Spleen (tissue), 11 donors: ENCODE data around the gene BAX. TPM values are rescaled to one million over a fixed set of nuclear protein-coding genes. Genes with fewer than 3 reads are reported as not detected.

Experiments used
- DNase-seq: peaks from one replicate; pipeline ENCODE4 v3.0.0-alpha.2; 2020
- H3K27ac ChIP-seq, 8 donors: fragments of 200-600 bp; sonication (generic) in 7 of 8; 1 replicate in 4 of 8; 2 replicates in 4 of 8; pipeline versions ENCODE4 v1.5.0 to v1.8.0; 2016 to 2021; ENCODE audit warnings: inconsistent platforms in 4 of 8, mild to moderate bottlenecking in 4 of 8, moderate library complexity in 1 of 8
- H3K27me3 ChIP-seq, 7 donors: fragments of 200-600 bp; sonication (generic) in 6 of 7; replicated peaks in 1 of 7; 1 replicate in 4 of 7; 2 replicates in 3 of 7; pipeline versions ENCODE4 v1.5.0 to v1.8.0; 2016 to 2021; ENCODE audit warnings: inconsistent platforms in 3 of 7, mild to moderate bottlenecking in 1 of 7
- H3K36me3 ChIP-seq, 6 donors: fragments of 200-600 bp; sonication (generic) in 5 of 6; 1 replicate in 4 of 6; 2 replicates in 2 of 6; pipeline versions ENCODE4 v1.5.0 to v1.8.0; 2016 to 2021; ENCODE audit warnings: inconsistent platforms in 2 of 6
- H3K4me1 ChIP-seq, 6 donors: fragments of 200-600 bp; sonication (generic) in 5 of 6; 1 replicate in 3 of 6; 2 replicates in 3 of 6; pipeline versions ENCODE4 v1.5.0 to v1.8.0; 2016 to 2021; ENCODE audit warnings: inconsistent platforms in 3 of 6
- H3K4me3 ChIP-seq, 8 donors: fragments of 200-600 bp; sonication (generic) in 7 of 8; 1 replicate in 4 of 8; 2 replicates in 4 of 8; pipeline versions ENCODE4 v1.5.0 to v1.8.0; 2016 to 2021; ENCODE audit warnings: inconsistent platforms in 4 of 8, mild to moderate bottlenecking in 4 of 8, moderate library complexity in 2 of 8
- H3K9me3 ChIP-seq, 8 donors: fragments of 200-600 bp; sonication (generic) in 7 of 8; 1 replicate in 4 of 8; 2 replicates in 4 of 8; pipeline versions ENCODE4 v1.5.0 to v1.8.0; 2016 to 2021; ENCODE audit warnings: inconsistent platforms in 4 of 8
- CTCF ChIP-seq, 11 experiments: fragments of 200-600 bp in 7 of 11; fragments of 450-650 bp in 4 of 11; sonication (generic) in 4 of 11; IDR thresholded peaks in 8 of 11; conservative IDR thresholded peaks in 3 of 11; 1 replicate in 7 of 11; 2 replicates in 4 of 11; pipeline versions ENCODE4 v1.4.0 to v1.8.0; 2016 to 2021; ENCODE audit warnings: antibody characterized with exemption in 11 of 11, inconsistent platforms in 4 of 11, mild to moderate bottlenecking in 1 of 11
- POLR2A ChIP-seq, 3 donors: fragments of 450-650 bp; IDR thresholded peaks; one replicate each; pipeline ENCODE4 v1.5.1; 2017; ENCODE audit warnings: antibody characterized with exemption in 3 of 3, mild to moderate bottlenecking in 1 of 3
- POLR2AphosphoS5 ChIP-seq, 3 donors: sonication (generic); formaldehyde crosslinking; IDR thresholded peaks; one replicate each; pipeline ENCODE4 v1.5.1; 2017; ENCODE audit warnings: antibody characterized with exemption in 3 of 3
- WGBS, 5 donors: extraction: QIAGEN DNeasy Blood & Tissue Kit in 3 of 5; methylation state at CpG; one replicate each; pipeline versions ENCODE4 v1.1.5 to v1.1.7; 2013 to 2018; 5-methylcytosine and 5-hydroxymethylcytosine counted together
- intact Hi-C: fragments of 100-400 bp; cut with DNase I; formaldehyde crosslinking; loops from one replicate; pipeline ENCODE4 v1.15.0; 2023; ENCODE audit warnings: low total_unique reads
- polyA plus RNA-seq, 3 donors: library from polyadenylated mRNA; stranded (reverse); fragments of 200-250 nt; gene quantifications; one replicate each; pipeline ENCODE4 v1.2.1, GENCODE V29; 2013
- total RNA-seq, 7 donors: library from RNA; depleted of rRNA in 3 of 7; stranded (reverse); fragments of >200 nt in 3 of 7; fragmentation: NEBNext Ultra II Directional in 4 of 7; extraction: Animal tissue kit (Norgen Biotek cat#: 25700) in 4 of 7; gene quantifications; one replicate each; pipeline versions ENCODE4 v1.1.0 to v1.2.1, GENCODE V29; 2016 to 2021
- donor health status: healthy with polysubstance abuse.
- donor health status: DM: no; HTN: no; CAD: no; lungs with moderate emphysema.
- donor health status: DM: no; HTN: no; CAD: no.
- donor health status: Bipolar disorder and iron deficiency.
- donor health status: healthy.
- donor health status: DM: no; HTN: no; CAD: no.
- donor health status: DM: yes; HTN: yes; CAD: no.

BAX gene
- total and polyA plus RNA-seq, 10 donors = 65.9 to 219 (median 131) TPM

DNA sequence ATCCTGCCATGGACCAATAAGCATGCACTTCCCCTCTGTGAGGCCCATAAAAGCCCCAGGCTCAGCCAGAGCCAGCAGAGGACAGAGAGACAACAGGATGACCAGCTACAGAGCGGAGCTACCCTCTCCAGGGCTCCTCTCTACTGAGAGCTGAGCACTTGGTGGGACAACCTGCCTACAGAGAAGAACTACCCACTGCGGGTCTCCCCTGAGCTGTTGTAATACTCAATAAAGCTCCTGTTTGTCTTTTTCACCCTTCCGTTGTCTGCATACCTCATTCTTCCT is 7.5 kb upstream of the BAX start:
- 90 to 100% (median 96%) methylated on average over 2 to 3 of the region's 3 CpGs for WGBS, 5 donors
- Histone ChIP-seq H3K27me3 (no peaks in the 10 kb centered on the region), H3K27ac (no peak overlapping the region), H3K4me1 (peaks cover 0 to 19% (median 0%) of the 10 kb centered on the region in 6 donors), H3K4me3 (no peak overlapping the region), H3K9me3 (peaks cover 0 to 18% (median 11%) of the 10 kb centered on the region in 8 donors), H3K36me3 (no peaks in the 10 kb centered on the region)
- TF ChIP-seq CTCF (IDR thresholded peaks at IDR 0.05 in 8 of 11, conservative IDR thresholded peaks at IDR 0.05 in 3 of 11) = no peak
- TF ChIP-seq POLR2A (IDR thresholded peaks at IDR 0.05) = no peak
- TF ChIP-seq POLR2AphosphoS5 (IDR thresholded peaks at IDR 0.05) = no peak
- DNase-seq = no peak
- intact Hi-C loops = no loop called here

DNA sequence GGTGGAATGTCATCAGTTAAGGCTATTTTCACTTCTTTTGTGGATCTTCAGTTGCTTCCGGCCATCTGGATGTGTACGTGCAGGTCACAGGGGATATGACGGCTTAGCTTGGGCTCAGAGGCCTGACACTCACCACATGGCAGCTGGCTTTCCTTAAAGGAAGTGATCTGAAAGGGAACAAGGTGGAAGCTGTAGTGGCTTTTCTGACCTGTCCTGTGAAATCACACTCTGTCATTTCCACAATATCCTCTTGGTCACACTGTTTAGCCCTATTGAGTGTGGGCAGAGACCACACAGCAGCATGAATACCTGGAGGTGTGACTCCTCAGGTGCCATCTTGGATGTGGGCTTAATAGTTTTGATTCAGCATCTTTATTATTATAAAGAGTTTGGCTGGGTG is 4.5 kb upstream of the BAX start:
- Histone ChIP-seq H3K27me3 (no peaks in the 10 kb centered on the region), H3K4me1 (peaks cover 4 to 21% (median 7%) of the 10 kb centered on the region in 6 donors), H3K4me3 (no peak overlapping the region), H3K36me3 (no peaks in the 10 kb centered on the region), H3K9me3 (peaks cover 0 to 18% (median 11%) of the 10 kb centered on the region in 8 donors), H3K27ac (peak overlapping the region in 7 of 8 donors; percentile 48 to 81 (median 60))
- TF ChIP-seq POLR2A (IDR thresholded peaks at IDR 0.05) (no peak), CTCF (IDR thresholded peaks at IDR 0.05 in 8 of 11, conservative IDR thresholded peaks at IDR 0.05 in 3 of 11) (no peak), POLR2AphosphoS5 (IDR thresholded peaks at IDR 0.05) (peak in 1 of 3 donors; percentile 62)
- DNase-seq = no peak
- intact Hi-C loops = loop anchor here (10.0 kb wide), 1 partner anchor 45 kb away; the partner anchor contains the start of gene NUCB1
- 44 to 58% (median 47%) methylated on average over 3 of the region's 3 CpGs for WGBS, 5 donors

DNA sequence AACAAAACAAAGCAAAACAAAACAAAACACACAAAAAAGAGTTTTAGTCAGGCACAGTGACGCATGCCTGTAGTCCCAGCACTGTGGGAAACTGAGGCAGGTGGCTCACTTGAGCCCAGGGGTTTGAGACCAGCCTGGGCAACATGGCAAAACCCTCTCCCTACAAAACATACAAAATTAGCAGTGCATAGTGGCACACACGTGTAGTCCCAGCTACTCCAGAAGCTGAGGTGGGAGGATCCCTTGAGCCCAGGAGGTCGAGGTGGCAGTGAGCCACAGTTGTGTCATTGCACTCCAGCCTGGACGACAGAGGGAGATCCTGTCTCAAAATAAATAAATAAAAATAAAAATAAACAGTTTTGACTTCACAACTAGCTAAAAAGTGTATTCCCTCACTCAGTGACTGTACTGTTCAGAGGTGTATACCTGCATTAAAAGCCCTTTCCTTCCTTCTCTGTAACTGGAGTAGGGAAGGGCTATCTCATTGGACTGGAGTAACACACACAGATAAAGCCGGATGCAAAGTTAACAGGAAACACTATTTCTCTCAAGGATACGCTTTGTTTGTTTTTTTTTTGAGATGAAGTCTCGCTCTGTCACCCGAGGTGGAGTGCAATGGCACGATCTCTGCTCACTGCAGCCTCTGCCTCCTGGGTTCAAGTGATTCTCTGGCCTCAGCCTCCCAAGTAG is 3.7 kb upstream of the BAX start:
- no peak for DNase-seq
- TF ChIP-seq CTCF (IDR thresholded peaks at IDR 0.05 in 8 of 11, conservative IDR thresholded peaks at IDR 0.05 in 3 of 11) = no peak
- peak in 1 of 3 donors; percentile 16 for TF ChIP-seq POLR2AphosphoS5 (IDR thresholded peaks at IDR 0.05)
- Histone ChIP-seq H3K27ac (peak overlapping the region; percentile 29 to 81 (median 58)), H3K36me3 (peaks cover 0 to 3% (median under 1%) of the 10 kb centered on the region in 6 donors), H3K9me3 (peaks cover 0 to 18% (median 11%) of the 10 kb centered on the region in 8 donors), H3K4me1 (peaks cover 12 to 30% (median 15%) of the 10 kb centered on the region in 6 donors), H3K4me3 (no peak overlapping the region), H3K27me3 (no peaks in the 10 kb centered on the region)
- intact Hi-C loops = loop anchor here (10.0 kb wide), 1 partner anchor 46 kb away; the partner anchor contains the start of gene NUCB1
- WGBS, 5 donors = 46 to 67% (median 59%) methylated on average over 9 of the region's 9 CpGs

DNA sequence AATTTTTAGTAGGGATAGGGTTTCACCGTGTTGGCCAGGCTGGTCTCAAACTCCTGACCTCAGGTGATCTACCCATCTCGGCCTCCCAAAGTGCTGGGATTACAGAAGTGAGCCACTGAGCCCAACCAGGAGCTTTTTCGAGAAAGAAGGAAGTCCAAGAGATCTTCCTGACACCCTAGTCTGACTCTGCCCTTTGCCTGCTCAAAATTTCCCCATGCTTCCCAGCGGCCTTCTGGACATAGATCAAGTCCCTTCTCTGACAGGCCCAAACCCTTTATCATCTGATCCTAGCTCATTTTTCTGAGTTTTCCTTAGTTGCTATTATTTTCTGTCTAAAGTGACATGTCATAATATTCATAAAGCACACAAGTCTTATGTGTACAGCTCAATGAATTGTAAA is 1.5 kb upstream of the BAX start:
- peaks cover 12 to 36% (median 20%) of the 10 kb centered on the region in 6 donors for H3K4me1 ChIP-seq
- peaks cover 0 to 25% (median 6%) of the 10 kb centered on the region in 6 donors for H3K36me3 ChIP-seq
- no peak overlapping the region for H3K4me3 ChIP-seq
- TF ChIP-seq POLR2A (IDR thresholded peaks at IDR 0.05) (no peak), POLR2AphosphoS5 (IDR thresholded peaks at IDR 0.05) (no peak), CTCF (IDR thresholded peaks at IDR 0.05 in 8 of 11, conservative IDR thresholded peaks at IDR 0.05 in 3 of 11) (no peak)
- intact Hi-C loops = loop anchor here (10.0 kb wide), 1 partner anchor 48 kb away; the partner anchor contains the start of gene NUCB1
- H3K27me3 ChIP-seq = no peaks in the 10 kb centered on the region
- DNase-seq = no peak
- no peak overlapping the region for H3K27ac ChIP-seq
- H3K9me3 ChIP-seq = peaks cover 0 to under 1% (median 0%) of the 10 kb centered on the region in 8 donors
- WGBS, 5 donors = 70 to 87% (median 77%) methylated on average over 4 of the region's 4 CpGs
